Activated naive CD4-positive, alpha-beta T cell treated with anti-CD3 and anti-CD28 coated beads for 36 hours (primary cell): ENCODE results near the gene KCNC2. TPM values are rescaled to one million over a fixed set of nuclear protein-coding genes. Genes with fewer than 3 reads are reported as not detected.

ENCODE experiments used
- CTCF ChIA-PET: fragments of 350-600 bp; sonication (Branson Sonifier 250); formaldehyde crosslinking; loops from one replicate; lab custom pipeline; 2021; ENCODE audit warnings: antibody characterized with exemption; lab: Charles Lee
- DNase-seq: peaks from one replicate; pipeline ENCODE4 v3.0.0-alpha.2; 2020
- H3K27ac Mint-ChIP-seq: one replicate; pipeline ENCODE4 v1.8.0; 2021; ENCODE audit warnings: mild to moderate bottlenecking, mixed read lengths
- H3K27me3 Mint-ChIP-seq: one replicate; pipeline ENCODE4 v1.8.0; 2021; ENCODE audit warnings: low read depth, mixed read lengths
- H3K36me3 Mint-ChIP-seq: one replicate; pipeline ENCODE4 v1.8.0; 2021; ENCODE audit warnings: low read depth, mixed read lengths
- H3K4me1 Mint-ChIP-seq: one replicate; pipeline ENCODE4 v1.8.0; 2021; ENCODE audit warnings: low read depth, mixed read lengths
- H3K4me3 Mint-ChIP-seq: one replicate; pipeline ENCODE4 v1.8.0; 2021; ENCODE audit warnings: mild to moderate bottlenecking, moderate library complexity, mixed read lengths
- H3K9me3 Mint-ChIP-seq: one replicate; pipeline ENCODE4 v1.8.0; 2021; ENCODE audit warnings: mixed read lengths
- intact Hi-C: fragments of 100-400 bp; cut with micrococcal nuclease; formaldehyde crosslinking; loops from one replicate; pipeline ENCODE4 v1.15.1; 2023
- total RNA-seq, 2 experiments: library from RNA; stranded (reverse); gene quantifications; one replicate each; pipeline ENCODE4 v1.2.3, GENCODE V29; 2021

KCNC2 gene
- total RNA-seq, 2 experiments from 2014 or later: not detected

GRCh38 chr12:75155962-75156361 lies 53.7 kb downstream of the KCNC2 start:
- DNase-seq: no peak
- no peak overlapping the region for H3K27ac Mint-ChIP-seq
- no peaks in the 10 kb centered on the region for H3K4me1 Mint-ChIP-seq
- no peaks in the 10 kb centered on the region for H3K36me3 Mint-ChIP-seq
- H3K27me3 Mint-ChIP-seq: no peaks in the 10 kb centered on the region
- H3K4me3 Mint-ChIP-seq: no peak overlapping the region
- no peaks in the 10 kb centered on the region for H3K9me3 Mint-ChIP-seq
- intact Hi-C loops: loop anchor here (5.0 kb wide), 1 partner anchor 131 kb away; no protein-coding TSS in a partner anchor
- CTCF ChIA-PET: no interaction called here

- no peak overlapping the region for H3K4me3 Mint-ChIP-seq
- no peak overlapping the region for H3K27ac Mint-ChIP-seq
- CTCF ChIA-PET: no interaction called here
- no peaks in the 10 kb centered on the region for H3K36me3 Mint-ChIP-seq
- H3K27me3 Mint-ChIP-seq: no peaks in the 10 kb centered on the region
- H3K9me3 Mint-ChIP-seq: no peaks in the 10 kb centered on the region
- DNase-seq: no peak
- H3K4me1 Mint-ChIP-seq: no peaks in the 10 kb centered on the region
- intact Hi-C loops: no loop called here
Observed at GRCh38 chr12:75154388-75154787, 55.3 kb downstream of the KCNC2 start.

- Mint-ChIP-seq H3K27me3 (no peaks in the 10 kb centered on the region), H3K36me3 (no peaks in the 10 kb centered on the region), H3K4me1 (no peaks in the 10 kb centered on the region), H3K27ac (no peak overlapping the region), H3K9me3 (no peaks in the 10 kb centered on the region), H3K4me3 (no peak overlapping the region)
- no peak for DNase-seq
- CTCF ChIA-PET: no interaction called here
- intact Hi-C loops: no loop called here
Observed at GRCh38 chr12:75139196-75139595, 70.4 kb downstream of the KCNC2 start.

- intact Hi-C loops: no loop called here
- H3K4me1 Mint-ChIP-seq: no peaks in the 10 kb centered on the region
Observed at GRCh38 chr12:75137896-75138295, 71.7 kb downstream of the KCNC2 start.

GRCh38 chr12:75135026-75135425 lies 74.6 kb downstream of the KCNC2 start:
- Mint-ChIP-seq H3K4me1 (no peaks in the 10 kb centered on the region), H3K4me3 (no peak overlapping the region), H3K27me3 (peaks cover 3% of the 10 kb centered on the region), H3K9me3 (no peaks in the 10 kb centered on the region), H3K36me3 (no peaks in the 10 kb centered on the region), H3K27ac (no peak overlapping the region)
- intact Hi-C loops: no loop called here
- CTCF ChIA-PET: no interaction called here
- DNase-seq: no peak

More at GRCh38 chr12:75137896-75138295, 71.7 kb downstream of the KCNC2 start:
- H3K27ac Mint-ChIP-seq: no peak overlapping the region
- H3K4me3 Mint-ChIP-seq: no peak overlapping the region
- no peaks in the 10 kb centered on the region for H3K9me3 Mint-ChIP-seq
- no peak for DNase-seq
- H3K36me3 Mint-ChIP-seq: no peaks in the 10 kb centered on the region
- H3K27me3 Mint-ChIP-seq: peaks cover 3% of the 10 kb centered on the region
- CTCF ChIA-PET: no interaction called here

GRCh38 chr12:75130811-75131210 lies 78.8 kb downstream of the KCNC2 start:
- H3K36me3 Mint-ChIP-seq: no peaks in the 10 kb centered on the region
- peaks cover 3% of the 10 kb centered on the region for H3K27me3 Mint-ChIP-seq
- H3K4me1 Mint-ChIP-seq: no peaks in the 10 kb centered on the region
- intact Hi-C loops: no loop called here
- no peak overlapping the region for H3K4me3 Mint-ChIP-seq
- DNase-seq: no peak
- no peaks in the 10 kb centered on the region for H3K9me3 Mint-ChIP-seq
- CTCF ChIA-PET: no interaction called here
- no peak overlapping the region for H3K27ac Mint-ChIP-seq

GRCh38 chr12:75129275-75129674 lies 80.4 kb downstream of the KCNC2 start:
- Mint-ChIP-seq H3K27me3 (peaks cover 3% of the 10 kb centered on the region), H3K4me3 (no peak overlapping the region), H3K4me1 (no peaks in the 10 kb centered on the region), H3K9me3 (no peaks in the 10 kb centered on the region), H3K36me3 (no peaks in the 10 kb centered on the region), H3K27ac (no peak overlapping the region)
- CTCF ChIA-PET: no interaction called here
- DNase-seq: no peak
- intact Hi-C loops: no loop called here

- Mint-ChIP-seq H3K36me3 (no peaks in the 10 kb centered on the region), H3K27me3 (no peaks in the 10 kb centered on the region), H3K27ac (no peak overlapping the region), H3K4me1 (no peaks in the 10 kb centered on the region), H3K9me3 (no peaks in the 10 kb centered on the region), H3K4me3 (no peak overlapping the region)
- DNase-seq: no peak
- CTCF ChIA-PET: no interaction called here
- intact Hi-C loops: no loop called here
Observed at GRCh38 chr12:75121036-75121705, 88.5 kb downstream of the KCNC2 start.

- Mint-ChIP-seq H3K27ac (no peak overlapping the region), H3K36me3 (no peaks in the 10 kb centered on the region), H3K4me3 (no peak overlapping the region), H3K9me3 (no peaks in the 10 kb centered on the region), H3K27me3 (no peaks in the 10 kb centered on the region), H3K4me1 (no peaks in the 10 kb centered on the region)
- CTCF ChIA-PET: interaction anchor here (0.5 kb wide), 1 partner anchor 167 kb away, joined by 3 read pairs; no protein-coding TSS in a partner anchor
- intact Hi-C loops: no loop called here
- DNase-seq: no peak
Observed at GRCh38 chr12:75120311-75120711, 89.3 kb downstream of the KCNC2 start.

- H3K4me3 Mint-ChIP-seq: no peak overlapping the region
- no peak for DNase-seq
- intact Hi-C loops: no loop called here
- H3K36me3 Mint-ChIP-seq: no peaks in the 10 kb centered on the region
- CTCF ChIA-PET: no interaction called here
- no peaks in the 10 kb centered on the region for H3K9me3 Mint-ChIP-seq
- no peak overlapping the region for H3K27ac Mint-ChIP-seq
- no peaks in the 10 kb centered on the region for H3K27me3 Mint-ChIP-seq
- H3K4me1 Mint-ChIP-seq: no peaks in the 10 kb centered on the region
Observed at GRCh38 chr12:75116646-75117198, 92.9 kb downstream of the KCNC2 start.

- no peak for DNase-seq
- no peaks in the 10 kb centered on the region for H3K36me3 Mint-ChIP-seq
- intact Hi-C loops: no loop called here
- H3K27ac Mint-ChIP-seq: no peak overlapping the region
- H3K4me1 Mint-ChIP-seq: no peaks in the 10 kb centered on the region
- no peaks in the 10 kb centered on the region for H3K9me3 Mint-ChIP-seq
- H3K4me3 Mint-ChIP-seq: no peak overlapping the region
- H3K27me3 Mint-ChIP-seq: no peaks in the 10 kb centered on the region
- CTCF ChIA-PET: no interaction called here
Observed at GRCh38 chr12:75115748-75116147, 93.9 kb downstream of the KCNC2 start.

GRCh38 chr12:75103822-75104221 lies 105.8 kb downstream of the KCNC2 start:
- CTCF ChIA-PET: no interaction called here
- Mint-ChIP-seq H3K36me3 (no peaks in the 10 kb centered on the region), H3K4me3 (no peak overlapping the region), H3K27me3 (no peaks in the 10 kb centered on the region), H3K4me1 (no peaks in the 10 kb centered on the region), H3K27ac (no peak overlapping the region), H3K9me3 (no peaks in the 10 kb centered on the region)
- DNase-seq: no peak
- intact Hi-C loops: no loop called here

GRCh38 chr12:75101781-75102180 lies 107.9 kb downstream of the KCNC2 start:
- intact Hi-C loops: no loop called here
- Mint-ChIP-seq H3K27ac (no peak overlapping the region), H3K9me3 (no peaks in the 10 kb centered on the region), H3K4me1 (no peaks in the 10 kb centered on the region), H3K27me3 (no peaks in the 10 kb centered on the region), H3K36me3 (no peaks in the 10 kb centered on the region), H3K4me3 (no peak overlapping the region)
- no peak for DNase-seq
- CTCF ChIA-PET: no interaction called here
